CD8-positive, alpha-beta memory T cell (primary cell): Measurements from ENCODE around the gene ZFHX2. TPM values are rescaled to one million over a fixed set of nuclear protein-coding genes. Genes with fewer than 3 reads are reported as not detected.
"Not testable (repeated sequence)": the region's sequence is repeated elsewhere in the genome, so short reads cannot be mapped to it uniquely, and the experiment has no call there.

Source experiments
- CTCF ChIA-PET: fragments of 350-600 bp; sonication (Branson Sonifier 250); formaldehyde crosslinking; loops from one replicate; lab custom pipeline; 2021; ENCODE audit warnings: antibody characterized with exemption; lab: Charles Lee
- POLR2A ChIA-PET: fragments of 350-600 bp; sonication (Branson Sonifier 250); formaldehyde crosslinking; loops from one replicate; lab custom pipeline; 2021; ENCODE audit warnings: antibody characterized with exemption; lab: Charles Lee
- DNase-seq, 5 donors: peaks; one replicate each; pipeline versions ENCODE4 v3.0.0 to v3.0.0-alpha.2; 2020 to 2022; ENCODE audit warnings: mixed read lengths in 1 of 5
- H3K27ac ChIP-seq: one replicate; pipeline ENCODE4 v1.7.0; 2013; ENCODE audit warnings: low read depth, mild to moderate bottlenecking, low read length, moderate library complexity
- H3K27me3 ChIP-seq: 2 replicates; pipeline ENCODE4 v1.7.0; 2013; ENCODE audit warnings: low read length, mild to moderate bottlenecking; ENCODE audit not compliant: insufficient read depth, poor library complexity, severe bottlenecking
- H3K36me3 ChIP-seq: 2 replicates; pipeline ENCODE4 v1.7.0; 2013; ENCODE audit warnings: mild to moderate bottlenecking, low read length, moderate library complexity; ENCODE audit not compliant: insufficient read depth
- H3K4me1 ChIP-seq: 2 replicates; pipeline ENCODE4 v1.7.0; 2013; ENCODE audit warnings: mild to moderate bottlenecking, low read length, moderate library complexity; ENCODE audit not compliant: insufficient read depth
- H3K4me3 ChIP-seq: 2 replicates; pipeline ENCODE4 v1.7.0; 2013; ENCODE audit warnings: mild to moderate bottlenecking, low read length
- H3K9me3 ChIP-seq: 2 replicates; pipeline ENCODE4 v1.7.0; 2013; ENCODE audit warnings: mild to moderate bottlenecking, low read length
- H3K27ac Mint-ChIP-seq, 8 donors: one replicate each; pipeline ENCODE4 v1.8.0; 2020 to 2021; ENCODE audit warnings: mixed read lengths in 8 of 8, mild to moderate bottlenecking in 6 of 8, inconsistent platforms in 3 of 8, moderate library complexity in 3 of 8
- H3K27me3 Mint-ChIP-seq, 2 donors: one replicate each; pipeline ENCODE4 v1.8.0; 2020 to 2021; ENCODE audit warnings: mixed read lengths in 2 of 2, mild to moderate bottlenecking in 1 of 2, moderate library complexity in 1 of 2
- H3K36me3 Mint-ChIP-seq, 3 donors: one replicate each; pipeline ENCODE4 v1.8.0; 2020 to 2021; ENCODE audit warnings: mixed read lengths in 3 of 3, inconsistent platforms in 1 of 3, mild to moderate bottlenecking in 1 of 3
- H3K4me1 Mint-ChIP-seq, 3 donors: one replicate each; pipeline ENCODE4 v1.8.0; 2020 to 2021; ENCODE audit warnings: mixed read lengths in 3 of 3, inconsistent platforms in 1 of 3, mild to moderate bottlenecking in 1 of 3
- H3K4me3 Mint-ChIP-seq, 7 donors: one replicate each; pipeline ENCODE4 v1.8.0; 2020 to 2021; ENCODE audit warnings: mixed read lengths in 7 of 7, mild to moderate bottlenecking in 6 of 7, moderate library complexity in 4 of 7, inconsistent platforms in 2 of 7
- H3K9me3 Mint-ChIP-seq, 5 donors: one replicate each; pipeline ENCODE4 v1.8.0; 2020 to 2022; ENCODE audit warnings: mixed read lengths in 5 of 5, mild to moderate bottlenecking in 3 of 5, moderate library complexity in 2 of 5, inconsistent platforms in 1 of 5
- polyA plus RNA-seq: library from polyadenylated mRNA; unstranded; fragments of 300-500 nt; fragmentation: Illumina TruSeq; gene quantifications from one replicate; pipeline ENCODE4 v1.2.3, GENCODE V29; 2021
- total RNA-seq, 2 experiments: library from RNA; stranded (reverse); gene quantifications; one replicate each; pipeline ENCODE4 v1.2.3, GENCODE V29; 2021

ZFHX2 gene
- total RNA-seq = 1 to 10 TPM; 2.4 to 2.5 TPM
- polyA plus RNA-seq = not detected

DNA sequence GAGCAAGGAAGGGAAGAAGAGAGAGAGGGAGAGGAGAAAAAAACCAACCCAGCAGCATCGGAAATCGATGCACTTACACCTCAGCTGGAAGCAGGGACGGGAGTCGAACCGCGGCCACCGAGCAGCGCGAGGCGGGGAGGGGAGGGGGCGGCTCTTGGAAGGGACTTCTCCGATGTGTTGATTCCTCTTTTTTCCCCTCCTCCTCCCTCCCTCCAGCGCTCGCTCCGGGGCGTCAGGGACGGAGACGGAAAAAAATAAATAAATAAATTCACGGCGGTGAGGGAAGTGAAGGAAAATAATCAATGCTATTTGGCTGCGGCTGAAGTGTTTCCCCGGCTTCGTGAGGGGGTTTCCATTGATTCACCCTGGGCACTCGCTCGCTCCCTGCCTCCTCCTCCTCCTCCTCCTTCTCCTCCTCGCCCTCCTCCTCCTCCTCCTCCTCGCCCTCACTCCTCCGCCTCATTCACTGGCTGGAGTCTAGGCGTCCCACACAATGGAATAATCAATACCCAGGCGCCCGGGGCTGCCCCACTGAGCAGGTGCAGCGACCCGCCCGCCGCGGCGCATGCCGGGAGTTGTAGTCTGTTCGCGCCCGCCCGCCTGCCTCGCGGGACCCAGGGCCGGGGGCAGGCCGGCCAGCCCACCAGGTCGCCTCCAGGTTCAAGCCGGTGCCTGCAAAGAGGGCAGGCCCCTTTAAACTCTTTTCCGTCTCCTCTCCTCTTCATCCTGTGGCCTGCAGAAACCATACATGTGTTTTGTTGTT is at the start of gene ZFHX2:
ZFHX2 (minus strand) TSS at position 500 of the 763 bp plus-strand sequence. CDS start 16,440 bp downstream, outside the sequence.
- Histone ChIP-seq H3K4me1 (peaks cover 22% of the 10 kb centered on the region), H3K4me3 (peak within 1 kb of the TSS; percentile 72), H3K9me3 (no peaks in the 10 kb centered on the region), H3K27me3 (peaks cover 5% of the 10 kb centered on the region), H3K27ac (peak within 1 kb of the TSS; percentile 12), H3K36me3 (no peaks in the 10 kb centered on the region)
- Mint-ChIP-seq H3K36me3 (peaks cover 0 to 5% (median 0%) of the 10 kb centered on the region in 3 donors), H3K27ac (peak within 1 kb of the TSS in 7 of 8 donors; percentile 35 to 92 (median 77)), H3K9me3 (no peaks in the 10 kb centered on the region), H3K4me1 (peaks cover 9 to 21% (median 15%) of the 10 kb centered on the region in 3 donors), H3K4me3 (peak within 1 kb of the TSS in 3 of 7 donors; percentile 75 to 87 (median 84)), H3K27me3 (no peaks in the 10 kb centered on the region)
- ChIA-PET POLR2A (interaction anchor here (1.0 to 1.3 kb wide), 3 partner anchors 10 to 249 kb away, joined by 3 to 4 read pairs (median 3); partner anchors contain the start of genes NGDN and PPP1R3E), CTCF (interaction anchor here (1.1 kb wide), 1 partner anchor 12 kb away, joined by 7 read pairs; no protein-coding TSS in a partner anchor)
- DNase-seq = peak; percentile 53 to 77 (median 65)

GRCh38 chr14:23600806-23601205 is 49.2 kb upstream of the ZFHX2 start:
- peaks cover 0 to 17% (median 3%) of the 10 kb centered on the region in 3 donors for H3K36me3 Mint-ChIP-seq
- no peaks in the 10 kb centered on the region for H3K36me3 ChIP-seq
- no peak for DNase-seq
- H3K27ac Mint-ChIP-seq = peak overlapping the region in 1 of 8 donors; percentile 21
- H3K4me3 Mint-ChIP-seq = no peak overlapping the region
- H3K4me3 ChIP-seq = no peak overlapping the region
- ChIA-PET CTCF (interaction anchor here (1.2 kb wide), 1 partner anchor 12 kb away, joined by 3 read pairs; no protein-coding TSS in a partner anchor), POLR2A (no interaction called here)
- no peaks in the 10 kb centered on the region for H3K4me1 Mint-ChIP-seq
- H3K27me3 Mint-ChIP-seq = peaks cover 9 to 15% of the 10 kb centered on the region in 2 donors
- H3K27ac ChIP-seq = no peak overlapping the region
- no peaks in the 10 kb centered on the region for H3K9me3 ChIP-seq
- peaks cover 0 to 3% (median 2%) of the 10 kb centered on the region in 5 donors for H3K9me3 Mint-ChIP-seq
- no peaks in the 10 kb centered on the region for H3K27me3 ChIP-seq
- H3K4me1 ChIP-seq = no peaks in the 10 kb centered on the region

DNA sequence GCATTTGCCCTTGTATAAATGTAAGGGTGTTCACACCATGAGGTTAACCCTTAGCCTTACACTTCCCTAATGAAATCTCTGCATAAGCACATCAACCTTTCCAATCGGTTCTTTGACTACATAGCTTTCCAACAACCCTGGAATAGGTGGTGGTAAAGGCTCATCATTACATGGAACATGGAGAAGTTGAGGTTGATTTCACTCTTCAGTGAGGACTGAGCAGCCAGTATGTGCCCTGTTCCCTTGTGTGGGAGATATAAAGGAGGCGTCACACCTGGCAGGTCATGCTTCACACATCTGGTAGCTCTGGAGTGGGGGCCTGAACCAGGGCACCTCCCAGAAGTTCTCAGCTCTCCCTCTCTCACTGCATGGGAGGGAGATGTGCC is 48.8 kb upstream of the ZFHX2 start:
- H3K4me1 ChIP-seq = no peaks in the 10 kb centered on the region
- DNase-seq = no peak
- H3K36me3 ChIP-seq = no peaks in the 10 kb centered on the region
- H3K4me1 Mint-ChIP-seq = no peaks in the 10 kb centered on the region
- H3K27me3 Mint-ChIP-seq = peaks cover 9 to 15% of the 10 kb centered on the region in 2 donors
- H3K9me3 Mint-ChIP-seq = peaks cover 0 to 3% (median 2%) of the 10 kb centered on the region in 5 donors
- peaks cover 0 to 17% (median 3%) of the 10 kb centered on the region in 3 donors for H3K36me3 Mint-ChIP-seq
- no peaks in the 10 kb centered on the region for H3K27me3 ChIP-seq
- H3K9me3 ChIP-seq = no peaks in the 10 kb centered on the region
- H3K27ac ChIP-seq = no peak overlapping the region
- no peak overlapping the region for H3K27ac Mint-ChIP-seq
- ChIA-PET POLR2A (interaction anchor here (0.7 kb wide), 1 partner anchor 142 kb away, joined by 4 read pairs; no protein-coding TSS in a partner anchor), CTCF (interaction anchor here (1.2 kb wide), 1 partner anchor 11 kb away, joined by 3 read pairs; no protein-coding TSS in a partner anchor)
- H3K4me3 ChIP-seq = no peak overlapping the region
- H3K4me3 Mint-ChIP-seq = no peak overlapping the region

GRCh38 chr14:23594191-23594590 is 42.6 kb upstream of the ZFHX2 start:
- H3K9me3 Mint-ChIP-seq, H3K4me3 Mint-ChIP-seq, H3K27me3 Mint-ChIP-seq, DNase-seq, H3K9me3 ChIP-seq, H3K4me3 ChIP-seq, H3K36me3 Mint-ChIP-seq, POLR2A ChIA-PET, H3K27me3 ChIP-seq, H3K27ac ChIP-seq, H3K4me1 ChIP-seq, H3K36me3 ChIP-seq, H3K4me1 Mint-ChIP-seq, H3K27ac Mint-ChIP-seq: not testable (repeated sequence)
- CTCF ChIA-PET = interaction anchor here (1.1 kb wide), 1 partner anchor 38 kb away, joined by 4 read pairs; no protein-coding TSS in a partner anchor

DNA sequence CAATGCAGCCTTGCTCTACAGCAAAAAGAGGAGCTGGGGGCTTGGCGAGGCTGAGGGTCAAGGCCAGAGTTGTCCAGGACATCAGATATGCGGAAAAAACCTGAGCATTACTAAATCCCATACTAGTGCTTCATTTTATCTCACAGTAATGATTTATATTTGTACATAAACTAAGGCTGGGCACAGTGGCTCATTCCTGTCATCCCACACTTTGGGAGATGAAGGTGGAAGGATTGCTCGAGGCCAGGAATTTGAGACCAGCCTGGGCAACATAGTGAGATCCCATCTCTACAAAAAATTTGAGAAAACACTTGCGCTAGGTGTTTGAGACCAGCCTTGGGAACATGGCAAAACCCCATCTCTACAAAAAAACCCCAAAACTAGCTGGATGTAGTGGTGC is 38.6 kb upstream of the ZFHX2 start:
- Histone ChIP-seq H3K36me3 (no peaks in the 10 kb centered on the region), H3K4me3 (no peak overlapping the region), H3K27ac (no peak overlapping the region), H3K27me3 (no peaks in the 10 kb centered on the region), H3K9me3 (no peaks in the 10 kb centered on the region), H3K4me1 (peaks cover 9% of the 10 kb centered on the region)
- ChIA-PET POLR2A (no interaction called here), CTCF (interaction anchor here (1.2 to 3.4 kb wide), 3 partner anchors 22 to 363 kb away, joined by 5 to 28 read pairs (median 6); partner anchors contain the start of gene DHRS4)
- peaks cover 13 to 18% of the 10 kb centered on the region in 2 donors for H3K27me3 Mint-ChIP-seq
- no peak overlapping the region for H3K4me3 Mint-ChIP-seq
- H3K36me3 Mint-ChIP-seq = no peaks in the 10 kb centered on the region
- H3K9me3 Mint-ChIP-seq = no peaks in the 10 kb centered on the region
- DNase-seq = no peak
- peaks cover 3 to 8% (median 7%) of the 10 kb centered on the region in 3 donors for H3K4me1 Mint-ChIP-seq
- H3K27ac Mint-ChIP-seq = no peak overlapping the region

- DNase-seq = no peak
- H3K27me3 ChIP-seq = no peaks in the 10 kb centered on the region
- no peaks in the 10 kb centered on the region for H3K36me3 Mint-ChIP-seq
- ChIA-PET POLR2A (no interaction called here), CTCF (interaction anchor here (0.7 to 3.4 kb wide), 17 partner anchors 11 to 364 kb away, joined by 3 to 28 read pairs (median 4); partner anchors contain the start of gene DHRS4)
- H3K9me3 Mint-ChIP-seq = no peaks in the 10 kb centered on the region
- H3K9me3 ChIP-seq = no peaks in the 10 kb centered on the region
- H3K27me3 Mint-ChIP-seq = peaks cover 13 to 18% of the 10 kb centered on the region in 2 donors
- H3K4me3 Mint-ChIP-seq = no peak overlapping the region
- H3K27ac Mint-ChIP-seq = peak overlapping the region in 2 of 8 donors; percentile 50 to 60
- H3K4me1 Mint-ChIP-seq = peaks cover 3 to 8% (median 7%) of the 10 kb centered on the region in 3 donors
- peaks cover 9% of the 10 kb centered on the region for H3K4me1 ChIP-seq
- H3K36me3 ChIP-seq = no peaks in the 10 kb centered on the region
- no peak overlapping the region for H3K27ac ChIP-seq
- H3K4me3 ChIP-seq = no peak overlapping the region
These were observed 38.0 kb upstream of the ZFHX2 start for GRCh38 chr14:23589606-23590005.

DNA sequence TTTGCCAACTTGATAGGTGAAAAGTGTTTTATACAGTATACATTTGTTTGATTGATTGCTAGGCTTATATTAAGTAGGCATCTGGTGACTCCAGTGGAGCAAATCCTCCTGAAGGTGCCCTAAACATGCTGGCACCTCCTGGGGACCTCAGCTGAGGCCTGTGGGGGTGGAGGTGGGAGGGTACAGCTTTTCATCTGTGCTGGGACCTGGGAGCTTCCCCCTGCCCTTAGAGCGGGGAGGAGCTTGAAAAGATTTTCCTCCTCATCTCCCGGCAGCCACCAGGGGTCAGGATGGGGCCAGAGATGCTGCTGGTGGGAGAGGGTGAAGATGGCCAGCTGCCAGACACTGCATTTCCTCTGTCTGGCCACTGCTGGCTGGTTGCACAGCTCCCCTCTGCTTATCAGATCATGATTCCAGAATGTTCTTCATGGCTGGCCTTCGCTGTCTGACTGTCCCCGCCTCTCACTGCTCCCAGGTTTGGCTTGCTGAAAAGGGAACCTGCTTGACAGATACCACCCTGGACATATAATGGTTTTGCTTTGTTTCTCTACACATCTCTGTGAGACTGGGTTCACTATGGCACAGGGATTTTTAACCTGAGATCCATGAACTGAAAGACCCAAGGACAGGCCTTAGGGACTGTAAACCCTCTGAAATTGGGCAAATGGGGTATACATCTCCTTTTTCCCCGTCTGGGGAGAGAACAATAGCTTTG is 37.5 kb upstream of the ZFHX2 start:
- ChIA-PET POLR2A (interaction anchor here (0.5 kb wide), 1 partner anchor 520 kb away, joined by 4 read pairs; no protein-coding TSS in a partner anchor), CTCF (interaction anchor here (0.6 to 3.4 kb wide), 22 partner anchors 8 to 364 kb away, joined by 3 to 28 read pairs (median 3); partner anchors contain the start of gene DHRS4)
- no peaks in the 10 kb centered on the region for H3K9me3 Mint-ChIP-seq
- Histone ChIP-seq H3K27me3 (no peaks in the 10 kb centered on the region), H3K4me1 (peaks cover 9% of the 10 kb centered on the region), H3K36me3 (no peaks in the 10 kb centered on the region), H3K4me3 (no peak overlapping the region), H3K27ac (no peak overlapping the region), H3K9me3 (no peaks in the 10 kb centered on the region)
- no peaks in the 10 kb centered on the region for H3K36me3 Mint-ChIP-seq
- peaks cover 13 to 22% of the 10 kb centered on the region in 2 donors for H3K27me3 Mint-ChIP-seq
- H3K4me3 Mint-ChIP-seq = peak overlapping the region in 1 of 7 donors; percentile 20
- H3K27ac Mint-ChIP-seq = peak overlapping the region in 2 of 8 donors; percentile 58 to 60
- peaks cover 3 to 8% (median 7%) of the 10 kb centered on the region in 3 donors for H3K4me1 Mint-ChIP-seq
- DNase-seq = peak; percentile 65 to 86 (median 76)
